ENCODE data around the gene RGL1.

Gene RGL1

GRCh38 chr1:183954496-183954895 lies 149.6 kb downstream of the RGL1 start:
- no peak for DNase-seq (ENCODE audit: low read depth)
- no peak overlapping the region for H3K4me3 ChIP-seq (ENCODE audit: control insufficient read depth, low read depth, low read length)
- TF ChIP-seq, protein P1, sequence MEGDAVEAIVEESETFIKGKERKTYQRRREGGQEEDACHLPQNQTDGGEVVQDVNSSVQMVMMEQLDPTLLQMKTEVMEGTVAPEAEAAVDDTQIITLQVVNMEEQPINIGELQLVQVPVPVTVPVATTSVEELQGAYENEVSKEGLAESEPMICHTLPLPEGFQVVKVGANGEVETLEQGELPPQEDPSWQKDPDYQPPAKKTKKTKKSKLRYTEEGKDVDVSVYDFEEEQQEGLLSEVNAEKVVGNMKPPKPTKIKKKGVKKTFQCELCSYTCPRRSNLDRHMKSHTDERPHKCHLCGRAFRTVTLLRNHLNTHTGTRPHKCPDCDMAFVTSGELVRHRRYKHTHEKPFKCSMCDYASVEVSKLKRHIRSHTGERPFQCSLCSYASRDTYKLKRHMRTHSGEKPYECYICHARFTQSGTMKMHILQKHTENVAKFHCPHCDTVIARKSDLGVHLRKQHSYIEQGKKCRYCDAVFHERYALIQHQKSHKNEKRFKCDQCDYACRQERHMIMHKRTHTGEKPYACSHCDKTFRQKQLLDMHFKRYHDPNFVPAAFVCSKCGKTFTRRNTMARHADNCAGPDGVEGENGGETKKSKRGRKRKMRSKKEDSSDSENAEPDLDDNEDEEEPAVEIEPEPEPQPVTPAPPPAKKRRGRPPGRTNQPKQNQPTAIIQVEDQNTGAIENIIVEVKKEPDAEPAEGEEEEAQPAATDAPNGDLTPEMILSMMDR (IDR thresholded peaks at IDR 0.05; ENCODE audit: control insufficient read depth, insufficient read depth, low read depth, low read length, missing control alignments): no peak

DNA sequence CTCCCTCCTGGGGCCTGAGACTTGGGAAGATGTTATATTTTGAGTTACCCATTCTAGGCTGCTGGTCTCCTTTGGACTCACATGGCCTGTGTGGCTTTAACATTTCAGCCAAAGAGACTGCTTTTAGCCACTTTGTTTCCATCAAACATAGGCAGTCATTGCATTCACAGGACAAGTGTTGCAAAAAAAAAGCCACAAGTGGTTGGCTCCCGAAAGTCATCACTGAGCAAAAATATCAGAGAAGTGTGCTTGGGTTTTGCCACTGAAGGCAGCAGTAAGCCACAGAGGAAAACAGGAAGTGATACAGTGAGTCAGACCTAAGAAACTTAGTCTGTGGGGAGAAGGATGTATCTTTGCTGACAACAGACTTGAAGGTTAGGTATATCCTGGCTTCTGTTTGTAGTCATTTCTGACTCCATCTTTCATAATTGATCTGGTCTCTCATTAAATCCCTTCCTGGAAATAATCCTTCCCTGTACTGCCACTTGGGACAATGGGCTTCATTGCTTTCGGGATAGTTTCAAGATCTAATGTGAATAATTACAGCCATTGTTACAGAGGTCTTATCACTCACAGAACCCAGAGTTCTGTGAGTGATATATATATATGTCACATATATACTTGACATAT lies 151.8 kb downstream of the RGL1 start:
- DNase-seq (ENCODE audit: low read depth): peak; percentile 67
- TF ChIP-seq, protein P1 (IDR thresholded peaks at IDR 0.05; ENCODE audit: control insufficient read depth, insufficient read depth, low read depth, low read length, missing control alignments): peak; percentile 46
- no peak overlapping the region for H3K4me3 ChIP-seq (ENCODE audit: control insufficient read depth, low read depth, low read length)

DNA sequence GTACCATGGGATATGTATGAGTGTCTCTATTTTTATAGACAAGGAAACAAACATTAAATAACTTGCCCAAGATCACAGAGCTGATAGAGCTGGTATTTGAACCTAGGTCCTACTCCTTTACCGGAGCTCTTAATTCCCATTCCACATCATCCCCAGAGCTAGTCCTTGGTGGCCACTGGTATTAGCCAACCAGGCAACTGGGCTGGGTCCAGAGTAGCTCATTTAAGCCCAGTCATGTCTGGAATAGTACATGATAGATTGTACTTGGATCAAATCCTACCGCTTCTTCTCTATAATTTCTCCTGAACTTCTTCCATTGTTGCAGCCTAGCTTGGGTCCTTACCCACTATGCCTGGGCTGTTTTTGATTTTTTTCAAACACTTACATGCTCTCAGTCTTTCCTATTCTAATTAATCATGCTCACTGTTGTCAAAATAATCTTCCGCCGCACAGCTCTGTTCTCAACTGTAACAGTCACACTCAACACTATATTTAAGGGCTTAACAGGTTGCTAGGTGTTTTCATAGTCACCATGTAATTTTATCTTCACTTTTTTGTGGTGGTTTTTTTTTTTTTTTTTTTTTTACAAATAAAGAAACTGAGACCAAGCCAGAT lies 152.4 kb downstream of the RGL1 start:
- H3K4me3 ChIP-seq (ENCODE audit: control insufficient read depth, low read depth, low read length): no peak overlapping the region
- DNase-seq (ENCODE audit: low read depth): no peak
- TF ChIP-seq, protein P1 (IDR thresholded peaks at IDR 0.05; ENCODE audit: control insufficient read depth, insufficient read depth, low read depth, low read length, missing control alignments): no peak

GRCh38 chr1:183958958-183959357 lies 154.0 kb downstream of the RGL1 start:
- TF ChIP-seq, protein P1 (IDR thresholded peaks at IDR 0.05; ENCODE audit: control insufficient read depth, insufficient read depth, low read depth, low read length, missing control alignments): no peak
- DNase-seq (ENCODE audit: low read depth): no peak
- H3K4me3 ChIP-seq (ENCODE audit: control insufficient read depth, low read depth, low read length): no peak overlapping the region

- TF ChIP-seq, protein P1 (IDR thresholded peaks at IDR 0.05; ENCODE audit: control insufficient read depth, insufficient read depth, low read depth, low read length, missing control alignments): no peak
- no peak for DNase-seq (ENCODE audit: low read depth)
- H3K4me3 ChIP-seq (ENCODE audit: control insufficient read depth, low read depth, low read length): no peak overlapping the region
Measured at GRCh38 chr1:183961132-183961531, 156.2 kb downstream of the RGL1 start.

GRCh38 chr1:183962903-183963302 lies 158.0 kb downstream of the RGL1 start:
- DNase-seq (ENCODE audit: low read depth): no peak
- TF ChIP-seq, protein P1 (IDR thresholded peaks at IDR 0.05; ENCODE audit: control insufficient read depth, insufficient read depth, low read depth, low read length, missing control alignments): no peak
- no peak overlapping the region for H3K4me3 ChIP-seq (ENCODE audit: control insufficient read depth, low read depth, low read length)

Measured in AG09309 (cell line).